ENCODE results near the gene LTBP3. TPM values are rescaled to one million over a fixed set of nuclear protein-coding genes. Genes with fewer than 3 reads are reported as not detected.

Gene LTBP3
- total RNA-seq, 1 donor from 2014 or later, result 22.5 TPM

GRCh38 chr11:65584106-65584505 is 25.9 kb upstream of the LTBP3 start:
- no peaks in the 10 kb centered on the region for H3K9me3 Mint-ChIP-seq
- peaks cover 27% of the 10 kb centered on the region for H3K4me1 Mint-ChIP-seq
- no peaks in the 10 kb centered on the region for H3K27me3 Mint-ChIP-seq (ENCODE audit: low read depth)
- no peak for DNase-seq (ENCODE audit: low read depth, low spot score)
- H3K27ac Mint-ChIP-seq (ENCODE audit: unreplicated experiment), result no peak overlapping the region
- H3K4me3 Mint-ChIP-seq, result peak overlapping the region; percentile 15
- no peaks in the 10 kb centered on the region for H3K36me3 Mint-ChIP-seq (ENCODE audit: low read depth)
- TF ChIP-seq CTCF (conservative IDR thresholded peaks at IDR 0.05), result no peak

DNA sequence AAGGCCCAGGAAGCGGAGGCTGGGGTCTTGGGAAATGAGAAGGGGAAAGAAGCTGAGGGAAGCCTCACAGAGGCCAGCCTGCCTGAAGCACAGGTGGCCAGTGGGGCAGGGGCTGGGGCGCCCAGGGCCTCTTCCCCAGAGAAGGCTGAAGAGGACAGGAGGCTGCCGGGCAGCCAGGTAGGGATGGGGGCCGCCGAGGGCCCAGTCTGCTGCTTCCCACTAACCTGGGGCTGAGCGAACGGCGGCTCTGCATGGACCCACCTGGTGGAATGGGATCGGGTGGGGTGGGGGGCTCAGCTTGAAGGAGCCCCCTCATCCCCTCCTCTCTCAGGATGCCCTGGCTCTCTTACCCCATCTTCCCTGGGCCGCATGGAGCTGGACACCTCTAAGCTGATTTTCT is 25.4 kb upstream of the LTBP3 start:
- H3K4me1 Mint-ChIP-seq, result peaks cover 28% of the 10 kb centered on the region
- H3K27me3 Mint-ChIP-seq (ENCODE audit: low read depth), result peaks cover under 1% of the 10 kb centered on the region
- peak overlapping the region; percentile 16 for H3K4me3 Mint-ChIP-seq
- H3K27ac Mint-ChIP-seq (ENCODE audit: unreplicated experiment), result no peak overlapping the region
- no peaks in the 10 kb centered on the region for H3K9me3 Mint-ChIP-seq
- DNase-seq (ENCODE audit: low read depth, low spot score), result no peak
- TF ChIP-seq CTCF (conservative IDR thresholded peaks at IDR 0.05), result no peak
- no peaks in the 10 kb centered on the region for H3K36me3 Mint-ChIP-seq (ENCODE audit: low read depth)

GRCh38 chr11:65581928-65582327 is 23.8 kb upstream of the LTBP3 start:
- Mint-ChIP-seq H3K4me1 (peaks cover 25% of the 10 kb centered on the region), H3K27ac (ENCODE audit: unreplicated experiment) (no peak overlapping the region), H3K27me3 (ENCODE audit: low read depth) (peaks cover 11% of the 10 kb centered on the region), H3K36me3 (ENCODE audit: low read depth) (no peaks in the 10 kb centered on the region), H3K9me3 (no peaks in the 10 kb centered on the region), H3K4me3 (peak overlapping the region; percentile 45)
- no peak for DNase-seq (ENCODE audit: low read depth, low spot score)
- TF ChIP-seq CTCF (conservative IDR thresholded peaks at IDR 0.05), result no peak

- peaks cover 24% of the 10 kb centered on the region for H3K4me1 Mint-ChIP-seq
- no peak overlapping the region for H3K27ac Mint-ChIP-seq (ENCODE audit: unreplicated experiment)
- peaks cover 15% of the 10 kb centered on the region for H3K27me3 Mint-ChIP-seq (ENCODE audit: low read depth)
- no peak for TF ChIP-seq CTCF (conservative IDR thresholded peaks at IDR 0.05)
- DNase-seq (ENCODE audit: low read depth, low spot score), result no peak
- H3K4me3 Mint-ChIP-seq, result no peak overlapping the region
- H3K9me3 Mint-ChIP-seq, result no peaks in the 10 kb centered on the region
- no peaks in the 10 kb centered on the region for H3K36me3 Mint-ChIP-seq (ENCODE audit: low read depth)
These were observed 22.6 kb upstream of the LTBP3 start for GRCh38 chr11:65580756-65581155.

DNA sequence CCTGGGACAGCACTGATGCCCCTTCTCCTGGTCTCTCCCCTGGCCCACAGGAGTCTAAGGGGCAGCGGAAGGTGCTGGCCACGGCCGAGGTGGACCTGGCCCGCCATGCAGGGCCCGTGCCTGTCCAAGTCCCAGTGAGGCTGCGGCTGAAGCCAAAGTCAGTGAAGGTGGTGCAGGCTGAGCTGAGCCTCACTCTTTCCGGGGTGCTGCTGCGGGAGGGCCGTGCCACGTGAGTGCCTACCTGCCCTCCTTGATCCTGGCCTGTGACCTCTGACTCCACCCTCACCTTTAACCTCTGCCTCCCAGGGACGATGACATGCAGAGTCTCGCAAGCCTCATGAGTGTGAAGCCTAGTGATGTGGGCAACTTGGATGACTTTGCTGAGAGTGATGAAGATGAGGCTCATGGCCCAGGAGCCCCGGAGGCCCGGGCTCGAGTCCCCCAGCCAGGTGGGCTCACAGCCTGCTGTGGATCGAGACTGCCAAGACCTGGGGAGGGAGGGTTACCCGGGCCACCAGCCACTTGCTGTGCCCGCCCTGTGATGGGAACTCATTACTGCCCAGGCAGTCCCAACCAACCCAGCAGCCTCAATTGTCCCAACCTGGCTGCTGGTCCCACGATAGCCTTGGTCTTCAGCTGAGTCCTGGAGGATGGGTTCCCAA is 22.0 kb upstream of the LTBP3 start:
- Mint-ChIP-seq H3K27me3 (ENCODE audit: low read depth) (peaks cover 20% of the 10 kb centered on the region), H3K4me3 (no peak overlapping the region), H3K9me3 (no peaks in the 10 kb centered on the region), H3K36me3 (ENCODE audit: low read depth) (peaks cover under 1% of the 10 kb centered on the region), H3K4me1 (peaks cover 29% of the 10 kb centered on the region), H3K27ac (ENCODE audit: unreplicated experiment) (no peak overlapping the region)
- no peak for DNase-seq (ENCODE audit: low read depth, low spot score)
- TF ChIP-seq CTCF (conservative IDR thresholded peaks at IDR 0.05), result no peak

Data from neural crest cell (in vitro differentiated cells).